ENCODE measurements around the gene PITPNM3. TPM values are rescaled to one million over a fixed set of nuclear protein-coding genes. Genes with fewer than 3 reads are reported as not detected.

The PITPNM3 gene
- total and polyA plus RNA-seq, 2 of the 8 experiments (the other 6 are each of a cell fraction or from before 2014, with no cell fraction given), result 1.7 to 3.1 TPM

DNA sequence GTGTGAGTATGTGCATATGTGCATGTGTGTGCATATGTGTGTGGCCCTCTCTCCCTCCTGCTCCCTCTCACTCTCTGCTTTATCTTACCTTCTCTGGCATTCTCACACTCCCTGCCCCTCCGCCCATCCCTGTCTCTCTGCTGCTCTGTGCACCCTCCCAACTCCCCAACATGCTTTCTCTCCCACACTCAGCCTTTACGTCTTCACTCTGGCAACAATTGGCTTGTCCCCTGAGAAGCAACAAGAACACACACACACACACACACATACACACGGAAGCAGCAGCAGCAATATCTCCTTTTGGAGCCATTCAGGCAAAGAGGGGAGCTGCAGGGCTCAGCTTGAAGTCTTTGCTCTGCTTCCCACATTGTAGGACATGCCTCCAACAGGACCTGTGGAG lies 27.8 kb downstream of the PITPNM3 start:
- Histone ChIP-seq H3K79me2 (ENCODE audit: control insufficient read depth in 1 of 2, insufficient read depth in 2 of 2, low read length in 2 of 2) (no peaks in the 10 kb centered on the region), H4K91ac (replicated peaks; ENCODE audit: insufficient read length, low read length) (no peak overlapping the region), H3K23me2 (ENCODE audit: low read depth, low read length) (no peaks in the 10 kb centered on the region), H2AK5ac (ENCODE audit: low read depth, low read length) (no peak overlapping the region; the same call in 1 of the 2 replicates), H2BK12ac (ENCODE audit: low read depth, low read length) (peak overlapping the region; percentile 12; the same call in 1 of the 2 replicates), H4K5ac (ENCODE audit: insufficient read length, low read depth, low read length) (no peak overlapping the region), H3K27me3 (replicated peaks in 1 of 4; ENCODE audit: control insufficient read depth in 3 of 4, extremely low read depth in 1 of 4, insufficient read depth in 3 of 4, low read length in 3 of 4) (no peaks in the 10 kb centered on the region), H2BK120ac (replicated peaks; ENCODE audit: low read depth, low read length) (no peak overlapping the region), H3K4me2 (ENCODE audit: insufficient read depth in 1 of 2, low read depth in 2 of 2, low read length in 2 of 2) (no peak overlapping the region), H3K36me3 (ENCODE audit: control insufficient read depth in 2 of 4, insufficient read depth in 4 of 4, low read length in 3 of 4) (no peaks in the 10 kb centered on the region), H3K4ac (replicated peaks; ENCODE audit: insufficient read length, low read depth, low read length) (no peak overlapping the region), H2BK15ac (ENCODE audit: low read length) (no peak overlapping the region), H4K8ac (ENCODE audit: extremely low read depth, insufficient read depth, low read length) (peak overlapping the region; percentile 22), H2BK20ac (ENCODE audit: low read length) (no peak overlapping the region), H3K27ac (ENCODE audit: low read depth, low read length) (no peak overlapping the region), H3K4me1 (replicated peaks in 1 of 4; ENCODE audit: control insufficient read depth in 3 of 4, insufficient read depth in 4 of 4, low read length in 3 of 4) (peaks cover 0 to 10% (median 4%) of the 10 kb centered on the region in 4 experiments; a peak in 6 of 7 replicates), H2AFZ (ENCODE audit: low read length) (no peak overlapping the region), H3K14ac (ENCODE audit: insufficient read length) (no peak overlapping the region), H3K4me3 (ENCODE audit: extremely low read depth in 1 of 4, insufficient read depth in 2 of 4, low read depth in 3 of 4, low read length in 4 of 4) (no peak overlapping the region), H4K20me1 (replicated peaks in 1 of 2; ENCODE audit: control insufficient read depth in 1 of 2, insufficient read depth in 2 of 2, low read length in 2 of 2) (no peaks in the 10 kb centered on the region), H3K79me1 (ENCODE audit: low read depth, low read length) (no peaks in the 10 kb centered on the region), H3K23ac (ENCODE audit: insufficient read length) (no peak overlapping the region), H3K18ac (ENCODE audit: extremely low read depth, low read length) (no peak overlapping the region), H3K9ac (replicated peaks in 1 of 4; ENCODE audit: extremely low read depth in 1 of 4, low read depth in 3 of 4, low read length in 3 of 4) (no peak overlapping the region), H3K56ac (replicated peaks; ENCODE audit: insufficient read length, low read depth, low read length) (no peak overlapping the region), H2BK5ac (ENCODE audit: low read depth, low read length) (0 out of 2 replicates have a peak overlapping the region, but pooled peaks have one; percentile 38), H3K9me3 (ENCODE audit: insufficient read depth in 2 of 2, low read depth in 1 of 2, low read length in 1 of 2) (no peaks in the 10 kb centered on the region)
- DNase-seq (ENCODE audit: low read depth in 1 of 2, low spot score in 2 of 2), result no peak
- POLR2A ChIA-PET (ENCODE audit: partially characterized antibody), result interaction anchor here (0.8 kb wide), 1 partner anchor 17 kb away, joined by 3 read pairs; no protein-coding TSS in a partner anchor
- no peak for FAIRE-seq
- TF ChIP-seq SP4 (IDR thresholded peaks at IDR 0.05; ENCODE audit: low read length) (no peak), ASH2L (IDR thresholded peaks at IDR 0.05; ENCODE audit: low read length) (no peak)
- CTCF ChIA-PET (ENCODE audit: partially characterized antibody), result interaction anchor here (0.6 to 6.2 kb wide), 7 partner anchors 18 to 1611 kb away, joined by 3 to 36 read pairs (median 4); no protein-coding TSS in a partner anchor
- WGBS, 2 experiments (ENCODE audit: extremely low coverage in 1 of 2, insufficient coverage in 1 of 2, insufficient read length in 1 of 2, insufficient replicate concordance in 2 of 2, low coverage in 1 of 2, low lambda C conversion rate in 2 of 2, missing lambda C conversion rate in 1 of 2), result 83% methylated on average over 3 of the region's 3 CpGs; no CpG with 5 or more reads in 1 of the 2 experiments
